ENCODE data around the gene CXCR1. TPM values are rescaled to one million over a fixed set of nuclear protein-coding genes. Genes with fewer than 3 reads are reported as not detected.
"Not testable (repeated sequence)": the region's sequence is repeated elsewhere in the genome, so short reads cannot be mapped to it uniquely, and the experiment has no call there.

The CXCR1 gene
- total RNA-seq: under 1 TPM; 0.58 to 0.97 TPM
- long read RNA-seq, partial matches to known transcripts: 0 of 1 reads
- long read RNA-seq, other reads (novel, unspliced or antisense): 0 of 1 reads

- intact Hi-C loops (cut with DNase I): no loop called here
- ATAC-seq (no peak), DNase-seq (no peak)
Measured at GRCh38 chr2:218166791-218167190, at the start of gene CXCR1. Gene CXCR1 (minus strand): TSS chr2:218166962. CDS start chr2:218165211, 1,751 bp downstream.

DNA sequence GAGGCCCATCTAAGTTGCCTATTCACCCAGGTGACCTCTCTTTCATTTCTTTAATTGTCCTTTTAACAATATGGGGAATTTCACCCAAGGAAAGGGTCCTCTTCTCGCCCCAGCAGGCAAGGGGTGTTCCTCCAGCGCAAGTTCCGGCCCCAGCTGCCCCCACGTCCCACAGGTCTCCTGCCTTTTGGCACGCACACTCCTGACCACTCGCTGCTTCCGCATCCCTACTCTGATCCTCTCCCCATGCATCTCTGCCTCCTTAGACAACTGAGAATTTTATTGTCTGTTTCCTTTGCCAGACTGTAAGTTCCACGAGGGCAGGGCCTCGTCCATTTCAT is 49.5 kb upstream of the CXCR1 start:
- peak; percentile 52 for DNase-seq
- ATAC-seq: peak in 1 of 2 donors; percentile 11
- intact Hi-C loops (cut with DNase I): no loop called here

- ATAC-seq (no peak), DNase-seq (no peak)
- intact Hi-C loops (cut with DNase I): no loop called here
Measured at GRCh38 chr2:218214116-218214515, 47.4 kb upstream of the CXCR1 start.

DNA sequence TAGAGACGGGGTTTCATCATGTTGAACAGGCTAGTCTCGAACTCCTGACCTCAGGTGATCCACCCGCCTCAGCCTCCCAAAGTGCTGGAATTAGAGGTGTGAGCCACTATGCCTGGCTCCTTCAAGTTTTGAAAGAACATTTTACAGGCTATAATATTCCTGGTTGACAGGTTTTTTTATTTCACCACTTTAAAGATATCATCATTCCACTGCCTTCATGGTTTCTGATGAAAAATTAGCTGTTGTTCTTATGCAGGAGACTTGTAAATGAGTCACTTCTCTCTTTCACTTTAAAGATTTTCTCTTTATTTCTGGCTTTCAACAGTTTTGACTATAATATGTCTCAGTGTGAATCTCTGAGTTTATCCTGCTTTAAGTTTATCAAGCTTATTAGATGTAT is 42.3 kb upstream of the CXCR1 start:
- DNase-seq (no peak), ATAC-seq (no peak)
- intact Hi-C loops (cut with DNase I): no loop called here

DNA sequence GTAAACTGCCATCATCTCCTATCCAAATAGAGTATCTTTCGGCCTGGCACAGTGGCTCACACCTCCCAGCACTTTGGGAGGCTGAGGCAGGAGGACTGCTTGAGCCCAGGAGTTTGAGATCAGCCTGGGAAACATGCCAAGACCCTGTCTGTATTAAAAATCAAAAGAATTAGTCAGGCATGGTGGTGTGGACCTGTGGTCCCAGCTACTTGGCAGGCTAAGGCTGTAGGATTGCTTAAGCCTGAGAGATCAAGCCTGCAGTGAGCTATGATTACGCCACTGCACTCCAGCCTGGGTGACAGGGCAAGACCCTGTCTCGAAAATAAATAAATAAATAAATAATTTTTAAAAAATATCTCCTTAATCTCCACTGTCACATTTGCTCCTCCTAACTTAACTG is 35.5 kb upstream of the CXCR1 start:
- DNase-seq (no peak), ATAC-seq (no peak)
- intact Hi-C loops (cut with DNase I): no loop called here

- intact Hi-C loops (cut with DNase I): no loop called here
- DNase-seq (no peak), ATAC-seq (no peak)
Measured at GRCh38 chr2:218196974-218197373, 30.2 kb upstream of the CXCR1 start.

- intact Hi-C loops (cut with DNase I): no loop called here
- ATAC-seq: no peak
- DNase-seq: no peak
Measured at GRCh38 chr2:218194880-218195279, 28.1 kb upstream of the CXCR1 start.

DNA sequence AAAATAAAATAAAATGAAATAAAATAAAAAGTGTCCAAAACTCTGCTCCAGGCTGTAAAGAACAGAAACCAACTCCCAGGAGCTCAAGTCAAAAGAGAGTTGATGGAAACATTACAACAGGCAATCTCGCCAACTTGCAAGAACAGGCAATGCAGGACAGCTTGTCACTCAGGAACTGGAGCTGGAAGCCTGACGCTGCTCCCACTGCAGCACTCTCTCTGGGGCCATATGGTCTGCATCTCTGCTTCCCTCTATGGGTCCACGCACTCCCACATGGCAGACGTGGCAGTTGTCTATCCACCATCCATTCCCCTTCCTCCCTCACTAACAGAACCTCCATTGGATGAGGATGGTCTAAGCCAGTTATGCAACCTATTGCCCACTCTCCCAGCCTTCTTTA is 26.9 kb upstream of the CXCR1 start:
- ATAC-seq (no peak), DNase-seq (no peak)
- intact Hi-C loops (cut with DNase I): no loop called here

DNA sequence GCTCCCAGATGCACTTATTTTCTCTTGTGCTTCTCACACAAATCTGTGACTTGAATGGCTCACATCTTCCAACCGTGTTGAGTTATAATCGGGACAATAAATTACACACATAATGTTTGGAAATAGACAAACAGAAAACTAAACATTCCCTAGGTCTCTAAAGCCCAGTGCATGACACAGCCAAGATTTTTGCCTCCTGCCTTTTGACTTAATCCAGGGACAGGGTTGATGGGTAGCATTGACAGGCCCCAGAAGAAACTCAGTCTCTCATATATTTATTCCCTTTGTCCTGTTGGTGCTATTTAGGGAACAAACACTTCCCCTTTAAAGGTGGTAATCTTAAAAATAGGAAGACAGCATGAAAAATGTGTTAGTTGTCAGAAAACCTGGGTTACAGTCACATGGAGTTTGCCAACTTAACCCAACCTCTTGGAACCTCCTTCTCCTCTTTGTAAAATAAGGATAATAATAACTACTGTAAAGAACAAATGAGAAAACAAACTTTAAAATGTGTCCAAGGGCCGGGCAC is 26.2 kb upstream of the CXCR1 start:
- intact Hi-C loops (cut with DNase I): no loop called here
- ATAC-seq (no peak), DNase-seq (no peak)

GRCh38 chr2:218188528-218188927 is 21.8 kb upstream of the CXCR1 start:
- intact Hi-C loops (cut with DNase I): loop anchor here in 1 of 2 donors (5.0 to 10.0 kb wide), 3 partner anchors 69 to 276 kb away; no protein-coding TSS in a partner anchor
- ATAC-seq (no peak), DNase-seq (no peak)

GRCh38 chr2:218187296-218188015 is 20.7 kb upstream of the CXCR1 start:
- ATAC-seq: peak; percentile 53 to 82
- DNase-seq: no peak
- intact Hi-C loops (cut with DNase I): loop anchor here in 1 of 2 donors (5.0 to 10.0 kb wide), 3 partner anchors 70 to 277 kb away; no protein-coding TSS in a partner anchor

GRCh38 chr2:218186876-218187275 is 20.1 kb upstream of the CXCR1 start:
- DNase-seq: no peak
- intact Hi-C loops (cut with DNase I): loop anchor here in 1 of 2 donors (5.0 to 10.0 kb wide), 3 partner anchors 70 to 278 kb away; no protein-coding TSS in a partner anchor
- ATAC-seq: no peak

- DNase-seq: peak; percentile 55
- intact Hi-C loops (cut with DNase I): loop anchor here in 1 of 2 donors (5.0 to 10.0 kb wide), 3 partner anchors 71 to 278 kb away; no protein-coding TSS in a partner anchor
- peak; percentile 89 to 90 for ATAC-seq
Measured at GRCh38 chr2:218186355-218186766, 19.6 kb upstream of the CXCR1 start.

DNA sequence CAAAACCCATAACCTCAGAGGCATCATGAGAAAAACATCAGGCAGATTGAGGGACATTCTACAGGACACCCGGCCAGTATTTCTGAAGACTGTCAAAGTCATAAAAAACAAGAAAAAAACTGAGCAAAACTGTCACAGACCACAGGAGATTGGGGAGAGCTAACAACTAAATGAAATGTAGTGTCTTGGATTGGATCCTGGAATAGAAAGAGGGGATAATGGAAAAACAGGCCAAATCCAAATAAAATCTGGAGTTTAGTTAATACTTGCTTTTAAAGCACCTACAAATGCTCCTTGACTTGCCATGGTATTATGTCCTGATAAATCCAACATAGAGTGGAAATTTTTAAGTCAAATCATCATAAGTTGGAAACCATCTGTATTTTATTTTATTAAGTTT is 17.6 kb upstream of the CXCR1 start:
- intact Hi-C loops (cut with DNase I): loop anchor here in 1 of 2 donors (10.0 kb wide), 2 partner anchors 180 to 280 kb away; no protein-coding TSS in a partner anchor
- DNase-seq (no peak), ATAC-seq (no peak)

DNA sequence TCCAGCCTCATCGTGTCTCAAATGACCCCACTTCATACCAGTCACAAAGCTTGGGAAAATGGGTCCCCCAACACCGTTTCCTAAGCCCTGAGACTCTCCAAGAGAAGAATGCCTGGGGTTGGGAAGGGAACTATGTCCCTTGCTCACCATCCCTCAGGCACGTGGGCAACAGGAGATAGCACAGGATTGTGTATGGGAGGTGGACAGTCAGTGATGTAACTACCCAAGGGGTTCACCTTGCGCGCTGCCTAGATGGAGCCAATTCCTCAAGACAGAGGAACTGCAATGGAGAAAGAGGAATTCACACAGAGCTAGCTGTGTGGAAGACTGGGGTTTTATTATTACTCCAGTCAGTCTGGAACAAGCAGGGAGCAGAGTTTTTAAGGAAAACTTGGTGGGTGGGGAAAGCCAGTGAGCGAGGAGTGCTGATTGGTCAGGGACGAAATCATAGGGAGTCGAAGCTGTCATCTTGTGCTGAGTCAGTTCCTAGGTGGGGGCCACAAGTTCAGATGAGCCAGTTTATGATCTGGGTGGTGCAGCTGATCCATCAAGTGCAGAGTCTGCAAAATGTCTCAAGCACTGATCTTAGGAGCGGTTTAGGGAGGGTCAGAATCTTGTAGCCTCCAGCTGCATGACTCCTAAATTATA is 13.8 kb upstream of the CXCR1 start:
- intact Hi-C loops (cut with DNase I): loop anchor here in 1 of 2 donors (10.0 kb wide), 2 partner anchors 184 to 284 kb away; no protein-coding TSS in a partner anchor
- ATAC-seq (peak in 1 of 2 donors; percentile 40), DNase-seq (no peak)

- DNase-seq (no peak), ATAC-seq (no peak)
- intact Hi-C loops (cut with DNase I): loop anchor here in 1 of 2 donors (10.0 kb wide), 2 partner anchors 185 to 285 kb away; no protein-coding TSS in a partner anchor
Measured at GRCh38 chr2:218179782-218180181, 13.0 kb upstream of the CXCR1 start.

DNA sequence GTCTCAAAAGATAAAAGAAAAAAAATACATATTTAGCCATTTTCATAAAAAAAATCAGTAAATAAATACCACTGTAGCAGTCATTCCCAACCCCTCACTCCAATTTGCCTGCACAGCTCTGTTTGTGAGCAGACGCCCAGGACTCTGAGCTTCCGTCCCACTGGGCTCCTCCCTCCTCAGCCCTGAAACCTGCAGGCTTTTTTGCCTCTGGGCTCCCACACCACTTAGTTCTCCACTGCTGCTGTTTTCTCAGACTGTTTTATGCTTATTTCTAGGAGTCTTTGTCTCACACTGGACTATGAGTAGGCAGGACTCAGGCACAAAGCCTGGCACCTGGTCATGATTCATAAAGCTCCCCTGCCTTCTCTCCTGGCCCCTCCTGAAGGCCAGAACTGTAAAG is 6.1 kb upstream of the CXCR1 start:
- intact Hi-C loops (cut with DNase I): no loop called here
- no peak for ATAC-seq
- no peak for DNase-seq

DNA sequence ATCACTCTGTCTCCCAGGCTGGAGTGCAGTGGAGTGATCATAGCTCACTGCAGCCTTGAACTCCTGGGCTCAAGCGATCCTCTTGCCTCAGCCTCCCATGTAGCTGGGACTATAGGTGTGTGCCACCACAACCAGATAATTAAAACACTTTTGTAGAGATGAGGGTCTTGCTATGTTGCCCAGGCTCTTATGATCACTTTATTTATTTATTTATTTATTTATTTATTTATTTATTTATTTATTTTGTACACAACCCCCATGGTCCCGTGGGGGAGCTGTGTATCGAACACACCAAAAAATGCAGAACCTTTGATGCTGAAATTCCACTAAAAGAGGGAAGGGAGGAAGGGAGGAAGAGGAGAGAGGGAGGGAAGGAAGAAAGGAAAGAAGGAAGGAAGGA is 5.0 kb upstream of the CXCR1 start:
- ATAC-seq; DNase-seq; intact Hi-C loops (cut with DNase I): not testable (repeated sequence)

DNA sequence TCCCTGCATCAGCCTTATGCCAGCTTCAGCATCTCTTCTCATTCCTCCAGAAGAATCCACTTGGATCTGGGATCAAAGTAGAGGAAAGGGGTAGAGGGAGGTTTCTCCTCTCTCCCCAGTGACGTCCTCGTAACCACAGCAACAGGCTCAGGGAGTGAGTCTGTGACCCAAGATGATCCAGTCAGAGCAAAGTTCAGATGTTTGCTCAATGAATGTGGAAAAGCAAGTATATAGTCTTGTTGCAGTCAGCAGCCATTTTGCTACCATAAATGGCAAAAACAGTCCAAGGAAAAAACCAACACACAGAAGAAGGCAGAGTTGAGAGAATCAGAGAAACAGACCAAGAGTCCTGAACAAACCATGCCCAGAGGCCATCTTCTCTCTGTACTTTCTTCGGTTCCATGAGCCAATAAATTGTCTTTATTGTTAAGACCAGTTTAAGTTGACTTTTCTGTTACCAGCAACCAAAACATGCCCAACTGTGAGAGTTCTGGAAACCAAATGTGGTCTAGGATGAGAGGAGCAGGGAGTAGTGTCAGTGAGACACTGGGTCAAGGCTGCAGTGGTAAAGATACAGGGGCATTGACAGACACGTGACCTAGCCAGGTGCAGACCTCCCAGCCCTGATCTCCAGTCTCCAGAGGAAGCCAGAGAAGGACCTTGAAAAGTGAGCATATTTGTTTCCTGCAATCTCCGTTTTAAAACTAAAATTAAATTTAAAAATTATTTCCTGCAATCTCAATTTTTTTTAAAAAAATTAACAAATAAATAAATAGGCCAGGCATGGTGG is 3.2 kb upstream of the CXCR1 start:
- no peak for DNase-seq
- intact Hi-C loops (cut with DNase I): no loop called here
- peak in 1 of 2 donors; percentile 55 for ATAC-seq
